HEK293 (cell line): ENCODE results near the gene PWWP2A.

Source experiments
- CTCF ChIA-PET: fragments of 350-600 bp; formaldehyde crosslinking; extraction: SDS; loops from one replicate; lab custom pipeline; 2021; ENCODE audit warnings: antibody characterized with exemption; lab: Yijun Ruan, JAX
- POLR2A ChIA-PET: fragments of 300-600 bp; formaldehyde crosslinking; extraction: SDS; loops from one replicate; lab custom pipeline; 2020; ENCODE audit warnings: antibody characterized with exemption, inconsistent platforms; lab: Yijun Ruan, JAX
- H3K27ac ChIP-seq: fragments of 200-500 bp; sonication (Bioruptor generic); 2 replicates; pipeline ENCODE4 v1.5.1; 2014; ENCODE audit warnings: low read depth, low read length, control low read depth, inconsistent platforms; ENCODE audit errors: extremely low read depth
- H3K36me3 ChIP-seq, 2 experiments: fragments of 200-500 bp in 1 of 2; sonication (Bioruptor generic) in 1 of 2; 1 replicate in 1 of 2; 2 replicates in 1 of 2; pipeline ENCODE4 v1.5.1; 2014 to 2017; ENCODE audit warnings: inconsistent platforms in 2 of 2, low read length in 2 of 2; ENCODE audit not compliant: control insufficient read depth in 2 of 2, insufficient read depth in 1 of 2
- H3K4me1 ChIP-seq: fragments of 200-500 bp; sonication (Bioruptor generic); 2 replicates; pipeline ENCODE4 v1.5.1; 2014; ENCODE audit warnings: mild to moderate bottlenecking, low read length, inconsistent platforms; ENCODE audit not compliant: control insufficient read depth, insufficient read depth
- H3K4me3 ChIP-seq: 2 replicates; pipeline ENCODE4 v1.5.1; 2011; ENCODE audit warnings: low read depth, mild to moderate bottlenecking, control low read depth, low read length, moderate library complexity
- H3K9me3 ChIP-seq: fragments of 200-500 bp; sonication (Bioruptor generic); 2 replicates; pipeline ENCODE4 v1.5.1; 2014; ENCODE audit warnings: low read depth, low read length, inconsistent platforms; ENCODE audit not compliant: control insufficient read depth, insufficient read depth
- GLIS2 ChIP-seq: fragments of 450-650 bp; formaldehyde crosslinking; IDR thresholded peaks from 2 replicates; pipeline ENCODE4 v1.5.1; 2016; ENCODE audit warnings: missing biosample characterization, missing genetic modification characterization
- IKZF3 ChIP-seq: fragments of 450-650 bp; IDR thresholded peaks from 2 replicates; pipeline ENCODE4 v1.5.0; 2018; ENCODE audit warnings: missing biosample characterization, mild to moderate bottlenecking, missing genetic modification characterization, moderate library complexity
- MZF1 ChIP-seq: fragments of 450-650 bp; formaldehyde crosslinking; IDR thresholded peaks from 2 replicates; pipeline ENCODE4 v1.5.1; 2017; ENCODE audit warnings: missing biosample characterization, missing genetic modification characterization, borderline replicate concordance
- SETDB1 ChIP-seq: IDR thresholded peaks from one replicate; pipeline ENCODE4 v1.6.1; 2017; ENCODE audit warnings: mild to moderate bottlenecking, low read length, moderate library complexity, mixed read lengths; ENCODE audit not compliant: insufficient read length
- ZBTB1 ChIP-seq: fragments of 450-650 bp; formaldehyde crosslinking; IDR thresholded peaks from 2 replicates; pipeline ENCODE4 v1.5.1; 2016; ENCODE audit warnings: missing biosample characterization, missing genetic modification characterization
- ZBTB21 ChIP-seq: fragments of 450-650 bp; formaldehyde crosslinking; IDR thresholded peaks from 2 replicates; pipeline ENCODE4 v1.5.1; 2017; ENCODE audit warnings: missing biosample characterization, missing genetic modification characterization
- ZFHX2 ChIP-seq: fragments of 450-650 bp; formaldehyde crosslinking; conservative IDR thresholded peaks from 2 replicates; pipeline ENCODE4 v1.5.1; 2016; ENCODE audit warnings: missing biosample characterization, missing genetic modification characterization
- ZNF140 ChIP-seq: fragments of 450-650 bp; formaldehyde crosslinking; IDR thresholded peaks from 2 replicates; pipeline ENCODE4 v1.5.1; 2016; ENCODE audit warnings: missing biosample characterization, missing genetic modification characterization
- ZNF146 ChIP-seq: fragments of 450-650 bp; formaldehyde crosslinking; IDR thresholded peaks from 2 replicates; pipeline ENCODE4 v1.5.1; 2016; ENCODE audit warnings: missing biosample characterization, missing genetic modification characterization
- ZNF24 ChIP-seq: fragments of 450-650 bp; formaldehyde crosslinking; IDR thresholded peaks from 2 replicates; pipeline ENCODE4 v1.5.1; 2016; ENCODE audit warnings: missing biosample characterization, missing genetic modification characterization
- ZNF274 ChIP-seq, 2 experiments: fragments of 200-500 bp in 1 of 2; fragments of 450-650 bp in 1 of 2; sonication (Bioruptor generic) in 1 of 2; formaldehyde crosslinking in 1 of 2; IDR thresholded peaks; 2 replicates each; pipeline versions ENCODE4 v1.5.1 to v1.6.1; 2014 to 2016; ENCODE audit warnings: borderline replicate concordance in 1 of 2, inconsistent platforms in 1 of 2, low read length in 1 of 2, missing biosample characterization in 1 of 2, missing genetic modification characterization in 1 of 2
- ZNF394 ChIP-seq: fragments of 450-650 bp; formaldehyde crosslinking; IDR thresholded peaks from 2 replicates; pipeline ENCODE4 v1.5.1; 2016; ENCODE audit warnings: missing biosample characterization, missing genetic modification characterization, mild to moderate bottlenecking, moderate library complexity, borderline replicate concordance
- ZNF404 ChIP-seq: fragments of 450-650 bp; formaldehyde crosslinking; IDR thresholded peaks from 2 replicates; pipeline ENCODE4 v1.5.1; 2017; ENCODE audit warnings: missing biosample characterization, missing genetic modification characterization
- ZNF416 ChIP-seq: fragments of 450-650 bp; formaldehyde crosslinking; IDR thresholded peaks from 2 replicates; pipeline ENCODE4 v1.5.1; 2016; ENCODE audit warnings: missing biosample characterization, missing genetic modification characterization
- ZNF433 ChIP-seq: fragments of 450-650 bp; formaldehyde crosslinking; IDR thresholded peaks from 2 replicates; pipeline ENCODE4 v1.5.1; 2016; ENCODE audit warnings: missing biosample characterization, missing genetic modification characterization, low read depth
- ZNF600 ChIP-seq: fragments of 450-650 bp; formaldehyde crosslinking; IDR thresholded peaks from 2 replicates; pipeline ENCODE4 v1.5.1; 2016; ENCODE audit warnings: missing biosample characterization, missing genetic modification characterization
- ZNF660 ChIP-seq: fragments of 450-650 bp; IDR thresholded peaks from 2 replicates; pipeline ENCODE4 v1.5.1; 2018; ENCODE audit warnings: missing biosample characterization, mild to moderate bottlenecking, missing genetic modification characterization
- ZNF768 ChIP-seq: fragments of 450-650 bp; formaldehyde crosslinking; IDR thresholded peaks from 2 replicates; pipeline ENCODE4 v1.5.1; 2018; ENCODE audit warnings: missing biosample characterization, mild to moderate bottlenecking, missing genetic modification characterization
- TF ChIP-seq, protein P1 (sequence below): fragments of 450-650 bp; formaldehyde crosslinking; IDR thresholded peaks from 2 replicates; pipeline ENCODE4 v1.5.1; 2016; ENCODE audit warnings: missing biosample characterization, missing genetic modification characterization
- TF ChIP-seq, protein P2 (sequence below): fragments of 450-650 bp; formaldehyde crosslinking; IDR thresholded peaks from 2 replicates; pipeline ENCODE4 v1.5.1; 2017; ENCODE audit warnings: missing biosample characterization, mild to moderate bottlenecking, missing genetic modification characterization, moderate library complexity
- TF ChIP-seq, protein P3 (sequence below): fragments of 450-650 bp; formaldehyde crosslinking; IDR thresholded peaks from 2 replicates; pipeline ENCODE4 v1.5.1; 2016; ENCODE audit warnings: missing biosample characterization, missing genetic modification characterization

The PWWP2A gene

DNA sequence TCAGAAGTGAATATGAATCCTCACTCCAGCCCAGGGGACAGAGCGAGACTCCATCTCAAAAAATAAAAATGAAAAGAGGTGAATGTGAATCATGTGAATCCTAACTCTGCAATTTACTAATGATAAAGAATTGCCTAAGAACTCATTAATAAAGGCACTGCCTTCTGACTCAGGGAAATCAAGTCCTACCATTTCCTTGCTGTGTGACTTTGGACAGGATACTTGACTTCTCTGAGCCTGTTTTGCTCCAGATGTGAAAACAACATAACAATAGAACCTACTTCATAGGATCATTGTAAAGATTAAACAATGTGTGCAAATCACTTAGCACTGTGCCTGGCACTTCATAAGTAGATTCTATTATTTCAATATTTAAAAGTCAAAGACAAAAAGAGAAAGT lies 15.1 kb upstream of the PWWP2A start:
- no peak overlapping the region for H3K27ac ChIP-seq
- CTCF ChIA-PET = no interaction called here

DNA sequence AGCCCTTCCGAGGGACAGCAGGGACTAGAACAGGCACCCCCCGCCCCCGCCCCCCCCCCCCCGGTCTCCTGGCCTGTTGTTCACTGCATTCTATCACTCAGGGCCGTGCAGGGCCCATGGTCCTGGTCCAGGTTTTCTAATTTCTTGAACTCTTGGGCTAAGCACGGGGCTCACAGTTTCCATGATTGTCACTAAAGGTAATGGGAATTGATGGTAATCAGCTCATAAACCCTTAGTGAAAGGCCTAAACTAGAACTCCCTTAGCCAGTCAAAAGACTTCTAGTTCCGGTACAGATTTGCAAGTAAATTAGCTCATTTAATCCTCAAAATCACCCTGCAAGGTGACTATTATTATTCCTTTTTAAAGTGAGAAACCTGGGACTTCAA lies 14.7 kb upstream of the PWWP2A start:
- no peaks in the 10 kb centered on the region for H3K9me3 ChIP-seq
- TF ChIP-seq IKZF3 (no peak), ZNF416 (tag by site-specific recombination) (no peak), MZF1 (tag by site-specific recombination) (no peak), ZNF24 (tag by site-specific recombination) (no peak), ZBTB21 (tag by site-specific recombination) (no peak), ZNF600 (tag by site-specific recombination) (no peak), ZNF394 (tag by site-specific recombination) (no peak), ZNF274 (IDR thresholded peaks at IDR 0.05; ENCODE audit: low read length) (no peak), ZNF274 (tag by site-specific recombination; IDR thresholded peaks at IDR 0.05; ENCODE audit: borderline replicate concordance) (no peak), SETDB1 (no peak), ZNF433 (tag by site-specific recombination) (no peak), ZFHX2 (tag by site-specific recombination) (no peak), GLIS2 (tag by site-specific recombination) (no peak), ZNF146 (tag by site-specific recombination) (no peak), ZBTB1 (tag by site-specific recombination) (no peak), ZNF140 (tag by site-specific recombination) (no peak), ZNF660 (tag by site-specific recombination) (no peak)
- TF ChIP-seq, protein P1, sequence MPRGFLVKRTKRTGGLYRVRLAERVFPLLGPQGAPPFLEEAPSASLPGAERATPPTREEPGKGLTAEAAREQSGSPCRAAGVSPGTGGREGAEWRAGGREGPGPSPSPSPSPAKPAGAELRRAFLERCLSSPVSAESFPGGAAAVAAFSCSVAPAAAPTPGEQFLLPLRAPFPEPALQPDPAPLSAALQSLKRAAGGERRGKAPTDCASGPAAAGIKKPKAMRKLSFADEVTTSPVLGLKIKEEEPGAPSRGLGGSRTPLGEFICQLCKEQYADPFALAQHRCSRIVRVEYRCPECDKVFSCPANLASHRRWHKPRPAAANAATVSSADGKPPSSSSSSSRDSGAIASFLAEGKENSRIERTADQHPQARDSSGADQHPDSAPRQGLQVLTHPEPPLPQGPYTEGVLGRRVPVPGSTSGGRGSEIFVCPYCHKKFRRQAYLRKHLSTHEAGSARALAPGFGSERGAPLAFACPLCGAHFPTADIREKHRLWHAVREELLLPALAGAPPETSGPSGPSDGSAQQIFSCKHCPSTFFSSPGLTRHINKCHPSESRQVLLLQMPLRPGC (tag by site-specific recombination) = no peak
- TF ChIP-seq, protein P2, sequence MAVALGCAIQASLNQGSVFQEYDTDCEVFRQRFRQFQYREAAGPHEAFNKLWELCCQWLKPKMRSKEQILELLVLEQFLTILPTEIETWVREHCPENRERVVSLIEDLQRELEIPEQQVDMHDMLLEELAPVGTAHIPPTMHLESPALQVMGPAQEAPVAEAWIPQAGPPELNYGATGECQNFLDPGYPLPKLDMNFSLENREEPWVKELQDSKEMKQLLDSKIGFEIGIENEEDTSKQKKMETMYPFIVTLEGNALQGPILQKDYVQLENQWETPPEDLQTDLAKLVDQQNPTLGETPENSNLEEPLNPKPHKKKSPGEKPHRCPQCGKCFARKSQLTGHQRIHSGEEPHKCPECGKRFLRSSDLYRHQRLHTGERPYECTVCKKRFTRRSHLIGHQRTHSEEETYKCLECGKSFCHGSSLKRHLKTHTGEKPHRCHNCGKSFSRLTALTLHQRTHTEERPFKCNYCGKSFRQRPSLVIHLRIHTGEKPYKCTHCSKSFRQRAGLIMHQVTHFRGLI = no peak
- TF ChIP-seq, protein P3, sequence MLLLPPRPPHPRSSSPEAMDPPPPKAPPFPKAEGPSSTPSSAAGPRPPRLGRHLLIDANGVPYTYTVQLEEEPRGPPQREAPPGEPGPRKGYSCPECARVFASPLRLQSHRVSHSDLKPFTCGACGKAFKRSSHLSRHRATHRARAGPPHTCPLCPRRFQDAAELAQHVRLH = no peak
- POLR2A ChIA-PET = no interaction called here
- H3K4me3 ChIP-seq = no peak overlapping the region
- no peaks in the 10 kb centered on the region for H3K36me3 ChIP-seq
- no peak overlapping the region for H3K27ac ChIP-seq
- no peaks in the 10 kb centered on the region for H3K4me1 ChIP-seq
- CTCF ChIA-PET = no interaction called here

More for the DNA sequence above, 15.1 kb upstream of the PWWP2A start:
- H3K4me3 ChIP-seq = no peak overlapping the region
- no peaks in the 10 kb centered on the region for H3K4me1 ChIP-seq
- TF ChIP-seq ZNF768 (tag by site-specific recombination) (peak; percentile 86), ZNF404 (tag by site-specific recombination) (no peak)
- POLR2A ChIA-PET = no interaction called here
- H3K36me3 ChIP-seq = no peaks in the 10 kb centered on the region
- no peaks in the 10 kb centered on the region for H3K9me3 ChIP-seq
